Measurements from ENCODE around the gene ZBTB26. TPM values are rescaled to one million over a fixed set of nuclear protein-coding genes. Genes with fewer than 3 reads are reported as not detected.

The ZBTB26 gene
- total RNA-seq, 1 donor from 2014 or later, result 15.4 TPM

DNA sequence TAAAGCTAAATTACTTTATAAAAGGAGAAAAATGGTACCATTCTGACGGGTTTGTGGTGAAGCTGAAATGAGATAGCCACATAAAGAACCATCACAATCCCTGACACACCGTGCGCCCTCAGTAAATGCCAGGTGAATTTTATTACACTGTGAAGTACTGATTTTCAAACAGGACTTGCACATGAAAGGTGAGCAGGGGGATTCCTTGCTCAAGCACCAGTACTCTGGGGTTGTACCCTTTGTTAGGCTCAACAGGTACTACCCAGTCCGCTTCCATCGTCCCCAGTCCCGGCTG is 9.1 kb upstream of the ZBTB26 start:
- no peaks in the 10 kb centered on the region for H3K9me3 Mint-ChIP-seq (ENCODE audit: low read depth)
- peak overlapping the region; percentile 92 for H3K4me3 Mint-ChIP-seq (ENCODE audit: low read depth)
- no peak for DNase-seq (ENCODE audit: low spot score, unreplicated experiment)

DNA sequence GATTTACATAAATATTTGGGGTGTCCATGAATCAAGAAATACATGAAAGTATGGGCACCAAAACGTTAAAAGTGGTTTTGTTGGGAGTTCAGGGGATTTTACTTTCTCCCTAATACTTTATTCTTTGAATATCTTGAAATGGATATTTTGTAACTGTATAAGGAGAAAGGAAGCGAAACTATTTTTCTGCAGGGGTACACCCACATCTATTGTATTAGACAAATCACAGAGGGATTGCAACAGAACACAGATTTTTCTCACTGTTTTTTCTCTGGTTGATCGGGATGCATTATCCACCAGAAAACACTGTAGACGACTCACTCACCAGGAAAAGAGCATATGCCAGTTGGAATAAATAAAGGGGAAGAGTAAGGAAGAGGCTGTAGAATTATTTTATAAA is 8.3 kb upstream of the ZBTB26 start:
- peaks cover 9% of the 10 kb centered on the region for H3K36me3 Mint-ChIP-seq (ENCODE audit: insufficient read depth)
- H3K9me3 Mint-ChIP-seq (ENCODE audit: low read depth), result no peaks in the 10 kb centered on the region
- H3K27me3 Mint-ChIP-seq, result no peaks in the 10 kb centered on the region
- no peak overlapping the region for H3K4me3 Mint-ChIP-seq (ENCODE audit: low read depth)
- peak overlapping the region; percentile 60 for H3K27ac Mint-ChIP-seq
- DNase-seq (ENCODE audit: low spot score, unreplicated experiment), result no peak
- H3K4me1 Mint-ChIP-seq (ENCODE audit: low read depth), result peaks cover 19% of the 10 kb centered on the region
- TF ChIP-seq, protein P1, sequence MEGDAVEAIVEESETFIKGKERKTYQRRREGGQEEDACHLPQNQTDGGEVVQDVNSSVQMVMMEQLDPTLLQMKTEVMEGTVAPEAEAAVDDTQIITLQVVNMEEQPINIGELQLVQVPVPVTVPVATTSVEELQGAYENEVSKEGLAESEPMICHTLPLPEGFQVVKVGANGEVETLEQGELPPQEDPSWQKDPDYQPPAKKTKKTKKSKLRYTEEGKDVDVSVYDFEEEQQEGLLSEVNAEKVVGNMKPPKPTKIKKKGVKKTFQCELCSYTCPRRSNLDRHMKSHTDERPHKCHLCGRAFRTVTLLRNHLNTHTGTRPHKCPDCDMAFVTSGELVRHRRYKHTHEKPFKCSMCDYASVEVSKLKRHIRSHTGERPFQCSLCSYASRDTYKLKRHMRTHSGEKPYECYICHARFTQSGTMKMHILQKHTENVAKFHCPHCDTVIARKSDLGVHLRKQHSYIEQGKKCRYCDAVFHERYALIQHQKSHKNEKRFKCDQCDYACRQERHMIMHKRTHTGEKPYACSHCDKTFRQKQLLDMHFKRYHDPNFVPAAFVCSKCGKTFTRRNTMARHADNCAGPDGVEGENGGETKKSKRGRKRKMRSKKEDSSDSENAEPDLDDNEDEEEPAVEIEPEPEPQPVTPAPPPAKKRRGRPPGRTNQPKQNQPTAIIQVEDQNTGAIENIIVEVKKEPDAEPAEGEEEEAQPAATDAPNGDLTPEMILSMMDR (IDR thresholded peaks at IDR 0.05; ENCODE audit: unreplicated experiment), result no peak

More for the DNA sequence above, 9.1 kb upstream of the ZBTB26 start:
- Mint-ChIP-seq H3K27ac (peak overlapping the region; percentile 90), H3K36me3 (ENCODE audit: insufficient read depth) (peaks cover 8% of the 10 kb centered on the region), H3K27me3 (no peaks in the 10 kb centered on the region), H3K4me1 (ENCODE audit: low read depth) (peaks cover 21% of the 10 kb centered on the region)
- TF ChIP-seq, protein P1 (IDR thresholded peaks at IDR 0.05; ENCODE audit: unreplicated experiment), result no peak

DNA sequence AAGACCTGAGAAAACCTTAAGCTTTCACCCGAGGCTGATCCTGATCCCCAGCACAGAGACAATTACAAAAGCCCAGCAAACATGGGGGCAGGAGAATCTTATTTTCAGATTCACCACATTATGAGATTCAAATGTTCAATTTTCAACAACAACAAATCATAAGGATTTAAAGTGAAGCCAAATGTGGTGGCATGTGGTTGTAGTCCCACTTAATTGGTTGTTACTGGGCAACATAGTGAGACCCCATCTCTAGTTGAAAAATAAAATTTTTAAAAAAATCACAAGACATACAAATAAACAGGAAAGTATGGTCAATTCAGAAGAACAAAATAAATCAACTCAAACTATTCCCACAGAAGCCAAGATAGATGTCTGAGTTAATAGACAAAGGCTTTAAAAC is 5.6 kb upstream of the ZBTB26 start:
- no peaks in the 10 kb centered on the region for H3K9me3 Mint-ChIP-seq (ENCODE audit: low read depth)
- H3K4me3 Mint-ChIP-seq (ENCODE audit: low read depth), result no peak overlapping the region
- H3K4me1 Mint-ChIP-seq (ENCODE audit: low read depth), result peaks cover 20% of the 10 kb centered on the region
- DNase-seq (ENCODE audit: low spot score, unreplicated experiment), result no peak
- TF ChIP-seq, protein P1 (IDR thresholded peaks at IDR 0.05; ENCODE audit: unreplicated experiment), result no peak
- H3K27ac Mint-ChIP-seq, result peak overlapping the region; percentile 52
- no peaks in the 10 kb centered on the region for H3K27me3 Mint-ChIP-seq
- H3K36me3 Mint-ChIP-seq (ENCODE audit: insufficient read depth), result peaks cover 9% of the 10 kb centered on the region

DNA sequence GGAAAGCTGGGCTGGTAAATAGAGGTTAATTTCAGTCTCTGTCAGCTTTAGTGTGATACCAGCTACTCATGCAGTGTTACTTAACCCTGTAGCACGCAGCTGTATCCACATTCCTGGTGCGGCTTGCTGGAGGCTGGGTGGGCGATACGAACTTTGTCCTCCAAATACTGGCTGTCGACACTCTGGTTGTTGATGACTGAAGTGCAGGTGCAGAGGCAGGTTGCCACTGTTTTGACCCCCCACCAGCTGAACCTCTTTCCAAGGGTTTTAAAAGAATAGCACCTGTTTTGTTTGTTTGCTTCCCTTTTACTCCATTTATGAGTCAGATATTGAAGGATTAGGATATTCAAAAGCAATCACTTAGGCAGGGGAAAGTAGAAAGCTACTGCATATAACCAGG is 5.2 kb upstream of the ZBTB26 start:
- Mint-ChIP-seq H3K27me3 (no peaks in the 10 kb centered on the region), H3K27ac (peak overlapping the region; percentile 52), H3K4me3 (ENCODE audit: low read depth) (no peak overlapping the region), H3K4me1 (ENCODE audit: low read depth) (peaks cover 18% of the 10 kb centered on the region), H3K9me3 (ENCODE audit: low read depth) (no peaks in the 10 kb centered on the region), H3K36me3 (ENCODE audit: insufficient read depth) (peaks cover 9% of the 10 kb centered on the region)
- TF ChIP-seq, protein P1 (IDR thresholded peaks at IDR 0.05; ENCODE audit: unreplicated experiment), result no peak
- DNase-seq (ENCODE audit: low spot score, unreplicated experiment), result no peak

DNA sequence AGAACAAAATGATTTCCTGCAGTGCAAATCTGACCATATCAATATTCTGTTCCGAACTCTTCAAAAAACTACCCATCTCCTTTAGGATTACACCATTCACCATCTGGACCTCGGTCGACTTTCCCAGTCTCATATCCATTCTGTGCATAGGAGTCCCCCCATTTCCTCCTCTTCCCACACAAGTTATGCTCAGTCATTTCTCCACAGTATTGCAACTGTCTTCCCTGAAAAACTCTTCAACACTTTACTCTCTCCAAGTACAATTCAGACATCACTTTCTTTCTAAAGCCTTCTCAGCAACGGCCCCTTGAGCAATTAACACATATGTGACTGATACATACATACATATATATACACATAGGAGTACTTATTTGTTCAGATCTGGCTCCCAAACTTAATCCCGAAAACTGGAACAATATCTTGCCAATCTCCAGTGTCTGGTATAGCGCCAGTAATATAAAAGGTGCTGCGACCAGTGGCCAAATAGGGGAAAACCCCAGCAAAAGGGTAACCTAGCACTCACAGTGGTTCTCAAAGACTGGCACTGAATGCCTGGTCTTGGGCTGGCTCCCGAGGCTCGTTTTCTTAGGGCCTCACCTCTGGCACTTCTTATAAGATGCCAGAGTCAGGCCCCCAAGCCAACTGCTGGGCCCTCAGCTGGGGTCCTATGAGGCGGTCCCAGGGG is 629 bp downstream of the ZBTB26 start:
- no peak for DNase-seq (ENCODE audit: low spot score, unreplicated experiment)
- peaks cover 1% of the 10 kb centered on the region for H3K36me3 Mint-ChIP-seq (ENCODE audit: insufficient read depth)
- H3K27ac Mint-ChIP-seq, result no peak overlapping the region
- no peaks in the 10 kb centered on the region for H3K9me3 Mint-ChIP-seq (ENCODE audit: low read depth)
- TF ChIP-seq, protein P1 (IDR thresholded peaks at IDR 0.05; ENCODE audit: unreplicated experiment), result no peak
- H3K27me3 Mint-ChIP-seq, result no peaks in the 10 kb centered on the region
- no peak overlapping the region for H3K4me3 Mint-ChIP-seq (ENCODE audit: low read depth)
- peaks cover 11% of the 10 kb centered on the region for H3K4me1 Mint-ChIP-seq (ENCODE audit: low read depth)

Measured in progenitor cell of endocrine pancreas (in vitro differentiated cells).